ENCODE results near the gene TERT.

The TERT gene

GRCh38 chr5:1318659-1319251 lies 23.9 kb upstream of the TERT start:
- peak; percentile 60 for DNase-seq

GRCh38 chr5:1317921-1318565 lies 23.2 kb upstream of the TERT start:
- DNase-seq, result no peak

GRCh38 chr5:1316588-1317340 lies 21.9 kb upstream of the TERT start:
- DNase-seq, result no peak

DNA sequence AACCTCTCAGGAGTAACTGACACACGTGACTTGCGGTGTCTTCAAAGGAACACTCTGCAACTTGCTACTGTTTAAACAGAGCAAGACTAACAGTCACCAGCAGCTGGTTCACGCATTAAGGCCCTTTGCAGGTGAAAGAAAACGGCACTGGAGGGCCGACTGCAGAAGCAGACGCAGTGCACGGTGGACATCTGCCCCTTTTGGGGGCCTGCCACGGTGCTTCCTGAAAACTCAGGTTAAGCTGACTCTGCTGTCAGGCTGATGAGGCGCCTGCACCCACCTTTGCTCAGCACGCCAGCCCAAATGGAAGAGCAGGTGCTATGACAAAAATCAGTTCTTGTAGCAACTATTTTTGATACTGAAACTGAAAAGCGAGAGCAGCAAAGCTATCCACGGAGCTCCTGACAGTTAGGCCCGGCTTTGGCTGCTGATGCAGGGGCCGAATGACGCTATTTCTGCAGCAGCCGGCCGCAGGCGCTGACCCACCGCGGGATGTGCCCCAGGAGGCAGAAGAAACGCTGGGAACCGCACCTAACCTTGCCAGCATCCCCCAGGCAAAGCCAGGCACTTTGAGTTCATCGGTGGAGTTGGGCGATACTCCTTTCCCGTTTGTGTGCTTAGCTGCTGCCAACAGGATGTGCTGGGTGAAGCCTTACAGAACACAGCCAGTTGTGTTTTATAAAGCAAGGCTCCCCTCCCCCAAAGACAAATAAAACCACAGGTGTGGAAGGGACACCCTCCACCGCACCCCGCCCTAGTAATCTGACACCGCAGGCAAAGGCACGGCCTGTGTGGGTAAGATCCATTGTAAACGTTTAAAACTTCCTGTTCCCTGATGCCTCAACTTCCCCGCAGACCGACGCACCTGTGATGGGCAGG lies 21.1 kb upstream of the TERT start:
- peak; percentile 79 for DNase-seq

- no peak for DNase-seq
Measured at GRCh38 chr5:1315018-1315708, 20.3 kb upstream of the TERT start.

DNA sequence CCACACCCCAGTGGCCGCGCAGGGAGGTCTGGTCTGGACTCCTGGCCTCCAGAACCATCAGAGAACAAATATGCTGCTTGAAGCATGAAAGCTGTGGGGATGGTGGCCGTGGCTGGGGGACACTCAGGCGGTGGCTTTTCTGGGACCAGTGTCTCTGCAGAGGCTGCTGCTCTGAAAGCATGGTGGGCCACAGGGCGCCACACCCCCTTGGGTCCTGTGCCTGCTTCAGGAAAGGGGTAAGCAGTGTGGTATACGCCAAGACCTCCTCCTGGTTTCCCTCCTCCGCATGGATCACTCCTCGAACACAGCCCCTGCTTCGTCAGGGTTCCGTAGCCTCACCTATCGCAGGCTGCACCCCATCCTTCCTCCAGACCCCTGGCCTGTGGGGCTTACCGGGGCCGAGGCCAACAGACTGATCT lies 19.7 kb upstream of the TERT start:
- peak; percentile 62 for DNase-seq

GRCh38 chr5:1312993-1313833 lies 18.3 kb upstream of the TERT start:
- DNase-seq, result peak; percentile 68

GRCh38 chr5:1312206-1312605 lies 17.3 kb upstream of the TERT start:
- DNase-seq, result peak; percentile 70

GRCh38 chr5:1311439-1312055 lies 16.7 kb upstream of the TERT start:
- DNase-seq, result peak; percentile 62

DNA sequence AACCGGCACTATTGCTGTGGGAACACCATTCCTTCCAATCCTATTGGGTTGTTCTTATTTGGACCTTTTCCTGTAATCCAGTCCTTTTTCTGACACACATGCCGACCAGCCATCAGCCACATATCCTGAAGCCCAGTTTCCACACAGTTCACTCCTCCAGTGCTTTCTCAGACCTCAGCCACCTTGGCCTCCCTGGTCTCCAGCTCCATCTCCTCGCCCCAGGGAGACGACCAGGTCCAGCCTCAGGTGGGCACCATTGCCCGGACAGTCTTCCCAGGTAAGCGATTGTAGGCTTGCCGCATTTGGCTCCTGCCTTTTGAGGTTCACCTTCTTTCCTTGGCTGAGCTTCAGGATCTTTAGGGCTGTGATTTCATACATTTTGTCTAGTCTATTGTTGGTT lies 15.2 kb upstream of the TERT start:
- no peak for DNase-seq

GRCh38 chr5:1304033-1304432 lies 9.2 kb upstream of the TERT start:
- DNase-seq, result no peak

- DNase-seq, result no peak
Measured at GRCh38 chr5:1302258-1302657, 7.4 kb upstream of the TERT start.

GRCh38 chr5:1300581-1301083 lies 5.8 kb upstream of the TERT start:
- peak; percentile 38 for DNase-seq

GRCh38 chr5:1299961-1300360 lies 5.1 kb upstream of the TERT start:
- DNase-seq, result no peak

DNA sequence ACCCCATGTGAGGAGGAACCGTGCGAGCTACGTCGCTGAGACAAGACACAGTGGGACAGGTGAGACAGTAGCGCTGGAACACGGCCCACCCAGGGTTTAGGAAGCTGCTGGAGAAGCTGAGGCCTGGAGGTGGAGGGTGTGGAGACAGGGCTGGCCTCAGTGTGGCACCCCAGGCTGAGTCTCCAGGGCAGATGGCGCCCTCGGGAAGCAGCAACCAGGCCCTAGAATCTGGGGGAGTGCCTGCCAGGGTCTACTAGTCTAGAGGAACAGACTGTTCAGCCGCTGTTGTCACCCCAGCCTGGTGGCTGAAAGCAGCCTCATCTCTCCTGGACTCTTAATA lies 4.6 kb upstream of the TERT start:
- peak; percentile 41 for DNase-seq

DNA sequence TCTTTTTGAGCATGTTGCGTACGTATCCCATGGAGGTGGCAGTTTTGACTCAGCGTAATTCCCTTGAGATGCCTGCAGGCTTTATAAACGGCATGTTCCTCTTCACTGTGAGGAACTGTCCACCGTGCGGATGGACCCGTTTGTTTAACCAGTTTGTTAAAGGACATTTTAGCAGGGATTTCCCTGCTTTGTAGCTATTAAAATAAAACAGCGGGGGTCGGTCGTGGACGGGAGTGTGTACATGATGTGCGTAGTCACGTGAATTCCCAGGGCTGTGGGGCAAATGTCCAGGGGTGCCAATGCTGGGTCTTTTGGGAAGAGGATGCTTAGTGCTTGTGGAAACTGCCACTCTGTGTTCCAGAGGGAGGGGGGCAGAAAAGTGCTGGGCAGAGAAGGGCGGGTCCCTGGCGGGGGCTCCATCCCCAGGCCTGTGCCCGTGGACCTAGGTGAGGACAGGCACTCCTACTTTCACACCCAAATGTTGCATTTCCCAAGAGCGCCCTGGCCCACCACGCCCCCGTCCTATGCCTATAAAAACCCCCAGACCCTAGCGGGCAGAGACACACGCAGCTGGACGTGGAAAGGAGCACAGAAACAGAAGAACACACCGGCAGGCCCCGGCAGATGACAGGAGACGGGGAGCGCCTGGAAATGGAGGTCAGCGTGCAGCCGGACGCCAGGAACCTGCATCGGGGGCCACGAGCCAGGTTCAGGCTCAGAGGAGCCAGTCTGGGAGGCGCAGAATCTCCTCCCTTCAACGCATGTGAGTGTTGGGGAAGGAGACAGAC lies 4.0 kb upstream of the TERT start:
- DNase-seq, result peak; percentile 54

DNA sequence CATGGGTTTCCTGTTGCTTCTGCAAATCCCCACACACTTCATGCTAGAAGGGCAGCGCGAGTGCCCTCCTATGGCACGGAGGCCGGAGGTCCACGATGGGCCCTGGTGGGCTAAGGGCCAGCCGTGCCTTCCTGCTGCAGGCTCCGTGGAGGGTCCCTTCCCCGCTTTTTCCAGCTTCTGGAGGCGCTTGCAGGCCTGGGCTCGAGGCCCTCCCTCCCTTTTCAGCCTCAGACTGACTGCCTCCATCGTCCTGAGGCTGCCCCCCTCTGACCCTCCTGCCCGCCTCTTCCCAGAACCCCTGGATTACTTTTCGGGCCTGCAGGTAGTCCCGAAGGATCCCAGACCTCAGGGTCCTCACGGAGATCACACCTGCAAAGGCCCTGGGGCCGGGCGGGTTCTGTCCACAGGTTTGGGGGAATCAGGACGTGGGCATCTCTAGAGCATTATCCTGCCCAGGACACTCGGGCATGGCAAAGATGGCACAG lies 3.2 kb upstream of the TERT start:
- peak; percentile 53 for DNase-seq

GRCh38 chr5:1297243-1297642 lies 2.4 kb upstream of the TERT start:
- no peak for DNase-seq

DNA sequence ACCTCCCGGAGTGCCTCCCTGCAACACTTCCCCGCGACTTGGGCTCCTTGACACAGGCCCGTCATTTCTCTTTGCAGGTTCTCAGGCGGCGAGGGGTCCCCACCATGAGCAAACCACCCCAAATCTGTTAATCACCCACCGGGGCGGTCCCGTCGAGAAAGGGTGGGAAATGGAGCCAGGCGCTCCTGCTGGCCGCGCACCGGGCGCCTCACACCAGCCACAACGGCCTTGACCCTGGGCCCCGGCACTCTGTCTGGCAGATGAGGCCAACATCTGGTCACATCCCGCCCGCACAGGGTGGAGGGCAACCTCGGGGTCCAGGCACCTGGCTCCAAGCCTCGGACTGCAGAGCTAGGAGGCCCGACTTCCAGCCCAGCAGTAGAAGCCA lies 776 bp upstream of the TERT start:
- DNase-seq, result no peak

DNA sequence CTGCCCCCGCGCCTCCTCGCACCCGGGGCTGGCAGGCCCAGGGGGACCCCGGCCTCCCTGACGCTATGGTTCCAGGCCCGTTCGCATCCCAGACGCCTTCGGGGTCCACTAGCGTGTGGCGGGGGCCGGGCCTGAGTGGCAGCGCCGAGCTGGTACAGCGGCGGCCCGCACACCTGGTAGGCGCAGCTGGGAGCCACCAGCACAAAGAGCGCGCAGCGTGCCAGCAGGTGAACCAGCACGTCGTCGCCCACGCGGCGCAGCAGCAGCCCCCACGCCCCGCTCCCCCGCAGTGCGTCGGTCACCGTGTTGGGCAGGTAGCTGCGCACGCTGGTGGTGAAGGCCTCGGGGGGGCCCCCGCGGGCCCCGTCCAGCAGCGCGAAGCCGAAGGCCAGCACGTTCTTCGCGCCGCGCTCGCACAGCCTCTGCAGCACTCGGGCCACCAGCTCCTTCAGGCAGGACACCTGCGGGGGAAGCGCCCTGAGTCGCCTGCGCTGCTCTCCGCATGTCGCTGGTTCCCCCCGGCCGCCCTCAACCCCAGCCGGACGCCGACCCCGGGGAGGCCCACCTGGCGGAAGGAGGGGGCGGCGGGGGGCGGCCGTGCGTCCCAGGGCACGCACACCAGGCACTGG lies 548 bp downstream of the TERT start:
- no peak for DNase-seq

Data from activated effector memory CD4-positive, alpha-beta T cell treated with anti-CD3 and anti-CD28 coated beads, Interleukin-2, amount 50 U/mL, for 16 hours (primary cell).